Hepatocyte (in vitro differentiated cells): ENCODE results near the gene SPATA21. TPM values are rescaled to one million over a fixed set of nuclear protein-coding genes. Genes with fewer than 3 reads are reported as not detected.

Experiments used
- DNase-seq: peaks from one replicate; pipeline ENCODE4 v3.0.0-alpha.2; 2016; ENCODE audit warnings: low spot score
- H2AFZ ChIP-seq: fragments of 200-600 bp; sonication (generic); 2 replicates; pipeline ENCODE4 v1.6.0; 2016; ENCODE audit warnings: antibody characterized with exemption, mild to moderate bottlenecking
- H3K27ac ChIP-seq: fragments of 200-600 bp; sonication (generic); 2 replicates; pipeline ENCODE4 v1.5.1; 2016; ENCODE audit warnings: mild to moderate bottlenecking
- H3K27me3 ChIP-seq: fragments of 200-600 bp; sonication (generic); 2 replicates; pipeline ENCODE4 v1.6.1; 2016
- H3K36me3 ChIP-seq: fragments of 200-600 bp; sonication (generic); replicated peaks from 2 replicates; pipeline ENCODE4 v1.5.1; 2016; ENCODE audit warnings: low read depth; ENCODE audit not compliant: insufficient read depth
- H3K4me1 ChIP-seq: fragments of 200-600 bp; sonication (generic); 2 replicates; pipeline ENCODE4 v1.5.1; 2016; ENCODE audit warnings: mild to moderate bottlenecking, moderate library complexity; ENCODE audit not compliant: insufficient read depth
- H3K4me2 ChIP-seq: fragments of 200-600 bp; sonication (generic); 2 replicates; pipeline ENCODE4 v1.6.0; 2016
- H3K4me3 ChIP-seq: fragments of 200-600 bp; sonication (generic); 2 replicates; pipeline ENCODE4 v1.5.1; 2016; ENCODE audit warnings: mild to moderate bottlenecking
- H3K79me2 ChIP-seq: fragments of 200-600 bp; sonication (generic); 2 replicates; pipeline ENCODE4 v1.6.0; 2017; ENCODE audit warnings: mild to moderate bottlenecking
- H3K9me2 ChIP-seq: fragments of 200-600 bp; sonication (generic); replicated peaks from 2 replicates; pipeline ENCODE4 v1.6.0; 2017; ENCODE audit warnings: mild to moderate bottlenecking; ENCODE audit not compliant: insufficient read depth
- H3K9me3 ChIP-seq: fragments of 200-600 bp; sonication (generic); 2 replicates; pipeline ENCODE4 v1.5.1; 2016; ENCODE audit warnings: low read depth, mild to moderate bottlenecking
- H4K20me1 ChIP-seq: fragments of 200-600 bp; sonication (generic); 2 replicates; pipeline ENCODE4 v1.6.0; 2016; ENCODE audit warnings: mild to moderate bottlenecking; ENCODE audit not compliant: insufficient read depth, poor library complexity, severe bottlenecking
- CTCF ChIP-seq: fragments of 200-600 bp; sonication (generic); IDR thresholded peaks from 2 replicates; pipeline ENCODE4 v1.5.1; 2016; ENCODE audit warnings: antibody characterized with exemption, mild to moderate bottlenecking; ENCODE audit not compliant: poor library complexity
- EZH2 ChIP-seq: fragments of 200-600 bp; sonication (generic); IDR thresholded peaks from 2 replicates; pipeline ENCODE4 v1.6.1; 2016; ENCODE audit warnings: antibody characterized with exemption, mild to moderate bottlenecking, borderline replicate concordance
- EZH2phosphoT487 ChIP-seq: fragments of 200-600 bp; sonication (generic); IDR thresholded peaks from one replicate; pipeline ENCODE4 v1.6.1; 2018; ENCODE audit warnings: antibody characterized with exemption, mild to moderate bottlenecking, low read depth, moderate library complexity; ENCODE audit not compliant: unreplicated experiment, severe bottlenecking
- WGBS: methylation state at CpG from one replicate; pipeline ENCODE4 v1.1.6; 2016; ENCODE audit warnings: low lambda C conversion rate; ENCODE audit errors: missing lambda C conversion rate; 5-methylcytosine and 5-hydroxymethylcytosine counted together
- polyA plus RNA-seq: library from polyadenylated mRNA; unstranded; fragments of >200 nt; fragmentation: Nextera tagmentation; extraction: Ambion mirVana; gene quantifications from 2 replicates; pipeline ENCODE4 v1.2.1, GENCODE V29; 2016
- total RNA-seq: library from RNA; depleted of rRNA; stranded (reverse); fragments of >200 nt; gene quantifications from 2 replicates; pipeline ENCODE4 v1.2.3, GENCODE V29; 2014

SPATA21 gene
- total and polyA plus RNA-seq, 2 experiments from 2014 or later, result 0.30 to 0.92 TPM

GRCh38 chr1:16447641-16448040, 10.4 kb upstream of the SPATA21 start:
- H3K36me3 ChIP-seq, result no peaks in the 10 kb centered on the region
- H3K4me3 ChIP-seq, result no peak overlapping the region
- no peak for DNase-seq
- H3K9me2 ChIP-seq, result no peaks in the 10 kb centered on the region
- H2AFZ ChIP-seq, result no peak overlapping the region
- no peaks in the 10 kb centered on the region for H3K4me1 ChIP-seq
- H3K27me3 ChIP-seq, result no peaks in the 10 kb centered on the region
- WGBS, result 98% methylated on average over 9 of the region's 9 CpGs
- H3K4me2 ChIP-seq, result no peak overlapping the region
- H4K20me1 ChIP-seq, result peaks cover 5% of the 10 kb centered on the region
- peaks cover 35% of the 10 kb centered on the region for H3K79me2 ChIP-seq
- H3K27ac ChIP-seq, result no peak overlapping the region
- no peak for TF ChIP-seq CTCF
- no peak for TF ChIP-seq EZH2phosphoT487
- TF ChIP-seq EZH2, result no peak
- H3K9me3 ChIP-seq, result no peaks in the 10 kb centered on the region

- H3K79me2 ChIP-seq, result peaks cover 50% of the 10 kb centered on the region
- H3K9me2 ChIP-seq, result no peaks in the 10 kb centered on the region
- no peaks in the 10 kb centered on the region for H3K9me3 ChIP-seq
- no peak for DNase-seq
- H3K4me3 ChIP-seq, result no peak overlapping the region
- H3K27ac ChIP-seq, result no peak overlapping the region
- no peak for TF ChIP-seq EZH2
- TF ChIP-seq CTCF, result no peak
- no peak for TF ChIP-seq EZH2phosphoT487
- H3K36me3 ChIP-seq, result no peaks in the 10 kb centered on the region
- 98% methylated on average over 10 of the region's 10 CpGs for WGBS
- no peak overlapping the region for H2AFZ ChIP-seq
- peaks cover 3% of the 10 kb centered on the region for H4K20me1 ChIP-seq
- no peak overlapping the region for H3K4me2 ChIP-seq
- peaks cover 9% of the 10 kb centered on the region for H3K4me1 ChIP-seq
- no peaks in the 10 kb centered on the region for H3K27me3 ChIP-seq
Observed at GRCh38 chr1:16446116-16446515, 8.9 kb upstream of the SPATA21 start.

GRCh38 chr1:16445052-16445451, 7.8 kb upstream of the SPATA21 start:
- H3K4me1 ChIP-seq, result peaks cover 9% of the 10 kb centered on the region
- H3K4me3 ChIP-seq, result no peak overlapping the region
- no peaks in the 10 kb centered on the region for H4K20me1 ChIP-seq
- 91% methylated on average over 4 of the region's 4 CpGs for WGBS
- no peaks in the 10 kb centered on the region for H3K36me3 ChIP-seq
- no peaks in the 10 kb centered on the region for H3K9me2 ChIP-seq
- H3K27me3 ChIP-seq, result no peaks in the 10 kb centered on the region
- peaks cover 55% of the 10 kb centered on the region for H3K79me2 ChIP-seq
- DNase-seq, result no peak
- H3K27ac ChIP-seq, result no peak overlapping the region
- no peak overlapping the region for H2AFZ ChIP-seq
- TF ChIP-seq EZH2 (no peak), EZH2phosphoT487 (no peak), CTCF (no peak)
- H3K9me3 ChIP-seq, result no peaks in the 10 kb centered on the region
- no peak overlapping the region for H3K4me2 ChIP-seq
